ENCODE data around the gene RAB12.

Gene RAB12

GRCh38 chr18:8629602-8630001 is 20.4 kb downstream of the RAB12 start:
- Histone ChIP-seq H3K4me2 (ENCODE audit: low read depth, low read length, poor library complexity, severe bottlenecking) (no peak overlapping the region), H3F3A (ENCODE audit: low read depth) (no peaks in the 10 kb centered on the region), H3K4me3 (ENCODE audit: low read length, poor library complexity, severe bottlenecking) (no peak overlapping the region), H3K9me3 (ENCODE audit: insufficient read depth, low read depth, low read length) (no peaks in the 10 kb centered on the region), H3K9ac (ENCODE audit: low read depth, low read length, poor library complexity, severe bottlenecking) (no peak overlapping the region), H2AFZ (ENCODE audit: low read length) (no peak overlapping the region), H3K27me3 (ENCODE audit: insufficient read depth, low read length, poor library complexity, severe bottlenecking) (no peaks in the 10 kb centered on the region), H3K79me2 (ENCODE audit: insufficient read depth, low read length) (peaks cover 14% of the 10 kb centered on the region; the same call in 1 of the 2 replicates), H3K9me2 (replicated peaks; ENCODE audit: low read depth, low read length) (no peaks in the 10 kb centered on the region), H3K36me3 (ENCODE audit: insufficient read depth, low read length) (peaks cover 65% of the 10 kb centered on the region; the same call in 1 of the 2 replicates), H4K20me1 (ENCODE audit: insufficient read depth, low read length, poor library complexity, severe bottlenecking) (peaks cover 8% of the 10 kb centered on the region), H3K4me1 (ENCODE audit: insufficient read depth, low read length, poor library complexity, severe bottlenecking) (peaks cover 4% of the 10 kb centered on the region)
- no peak for TF ChIP-seq CTCF (conservative IDR thresholded peaks at IDR 0.05; ENCODE audit: low read length)

- no peaks in the 10 kb centered on the region for H3F3A ChIP-seq (ENCODE audit: low read depth)
- H3K4me3 ChIP-seq (ENCODE audit: low read length, poor library complexity, severe bottlenecking) = no peak overlapping the region
- H3K9ac ChIP-seq (ENCODE audit: low read depth, low read length, poor library complexity, severe bottlenecking) = no peak overlapping the region
- H4K20me1 ChIP-seq (ENCODE audit: insufficient read depth, low read length, poor library complexity, severe bottlenecking) = peaks cover 8% of the 10 kb centered on the region
- peaks cover 4% of the 10 kb centered on the region for H3K4me1 ChIP-seq (ENCODE audit: insufficient read depth, low read length, poor library complexity, severe bottlenecking)
- H3K79me2 ChIP-seq (ENCODE audit: insufficient read depth, low read length) = peaks cover 12% of the 10 kb centered on the region; the same call in 1 of the 2 replicates
- peaks cover 66% of the 10 kb centered on the region; the same call in 1 of the 2 replicates for H3K36me3 ChIP-seq (ENCODE audit: insufficient read depth, low read length)
- H3K9me2 ChIP-seq (replicated peaks; ENCODE audit: low read depth, low read length) = no peaks in the 10 kb centered on the region
- H3K4me2 ChIP-seq (ENCODE audit: low read depth, low read length, poor library complexity, severe bottlenecking) = no peak overlapping the region
- H3K9me3 ChIP-seq (ENCODE audit: insufficient read depth, low read depth, low read length) = no peaks in the 10 kb centered on the region
- no peak for TF ChIP-seq EZH2phosphoT487 (IDR thresholded peaks at IDR 0.05; ENCODE audit: borderline replicate concordance)
- TF ChIP-seq CTCF (conservative IDR thresholded peaks at IDR 0.05; ENCODE audit: low read length) = no peak
- H3K27me3 ChIP-seq (ENCODE audit: insufficient read depth, low read length, poor library complexity, severe bottlenecking) = no peaks in the 10 kb centered on the region
- no peak overlapping the region for H2AFZ ChIP-seq (ENCODE audit: low read length)
Observed at GRCh38 chr18:8630546-8630945, 21.3 kb downstream of the RAB12 start.

GRCh38 chr18:8631265-8631664 is 22.0 kb downstream of the RAB12 start:
- H4K20me1 ChIP-seq (ENCODE audit: insufficient read depth, low read length, poor library complexity, severe bottlenecking) = peaks cover 8% of the 10 kb centered on the region
- H3K36me3 ChIP-seq (ENCODE audit: insufficient read depth, low read length) = peaks cover 66% of the 10 kb centered on the region; the same call in 1 of the 2 replicates
- TF ChIP-seq CTCF (conservative IDR thresholded peaks at IDR 0.05; ENCODE audit: low read length) = no peak
- H3K9me3 ChIP-seq (ENCODE audit: insufficient read depth, low read depth, low read length) = no peaks in the 10 kb centered on the region
- no peaks in the 10 kb centered on the region for H3K9me2 ChIP-seq (replicated peaks; ENCODE audit: low read depth, low read length)
- no peaks in the 10 kb centered on the region for H3K27me3 ChIP-seq (ENCODE audit: insufficient read depth, low read length, poor library complexity, severe bottlenecking)
- H3K4me3 ChIP-seq (ENCODE audit: low read length, poor library complexity, severe bottlenecking) = no peak overlapping the region
- peaks cover 12% of the 10 kb centered on the region; the same call in 1 of the 2 replicates for H3K79me2 ChIP-seq (ENCODE audit: insufficient read depth, low read length)
- no peaks in the 10 kb centered on the region for H3F3A ChIP-seq (ENCODE audit: low read depth)
- peaks cover 4% of the 10 kb centered on the region for H3K4me1 ChIP-seq (ENCODE audit: insufficient read depth, low read length, poor library complexity, severe bottlenecking)
- no peak overlapping the region for H3K9ac ChIP-seq (ENCODE audit: low read depth, low read length, poor library complexity, severe bottlenecking)
- H2AFZ ChIP-seq (ENCODE audit: low read length) = no peak overlapping the region
- no peak overlapping the region for H3K4me2 ChIP-seq (ENCODE audit: low read depth, low read length, poor library complexity, severe bottlenecking)

Measured in Loucy (cell line).